Mononuclear cell (primary cell): ENCODE results near the gene BOD1. TPM values are rescaled to one million over a fixed set of nuclear protein-coding genes. Genes with fewer than 3 reads are reported as not detected.

Source experiments
- H3K27me3 ChIP-seq: 2 replicates; pipeline ENCODE4 v1.6.0; 2011; ENCODE audit warnings: low read length, control low read depth; ENCODE audit not compliant: insufficient read depth
- H3K4me1 ChIP-seq: 2 replicates; pipeline ENCODE4 v1.5.1; 2011; ENCODE audit warnings: mild to moderate bottlenecking, low read length, control low read depth; ENCODE audit not compliant: insufficient read depth
- H3K4me3 ChIP-seq: 2 replicates; pipeline ENCODE4 v1.5.1; 2011; ENCODE audit warnings: mild to moderate bottlenecking, low read length, moderate library complexity
- H3K9me3 ChIP-seq: 2 replicates; pipeline ENCODE4 v1.5.1; 2011; ENCODE audit warnings: low read depth, mild to moderate bottlenecking, control low read depth, low read length
- total RNA-seq: library from RNA; depleted of rRNA; stranded (reverse); fragments of >200 nt; gene quantifications from one replicate; pipeline ENCODE4 v1.2.3, GENCODE V29; 2012

The BOD1 gene
- 41.1 TPM for total RNA-seq

DNA sequence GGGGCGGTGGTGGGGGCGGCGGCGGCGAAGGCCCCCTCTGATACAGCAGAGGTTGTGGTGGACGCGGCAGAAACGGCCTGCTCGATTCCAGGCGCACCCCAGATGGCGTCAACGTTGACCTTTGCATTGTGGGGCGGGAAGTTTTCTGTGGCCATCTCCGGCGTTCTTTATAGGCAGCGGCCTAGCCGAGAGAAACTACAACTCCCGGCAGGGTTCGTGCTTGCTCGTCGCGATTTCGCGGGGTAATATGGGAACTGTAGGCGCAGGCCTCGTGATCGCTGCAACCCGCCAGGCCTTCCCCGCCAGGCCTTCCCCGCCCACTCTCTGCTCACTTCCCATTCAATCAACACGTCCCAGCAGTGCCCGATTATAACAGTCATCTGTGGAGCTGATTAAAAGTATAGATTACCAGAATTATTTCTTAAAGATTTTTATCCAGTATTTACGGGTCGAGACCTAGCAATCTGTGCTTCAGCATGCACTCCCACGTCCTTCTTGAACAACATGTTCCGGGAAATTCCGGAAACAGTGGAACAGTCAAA is at the start of gene BOD1:
Gene BOD1, minus strand, starts transcription at position 74 of the 542 bp plus-strand sequence. CDS start 214 bp downstream, outside the sequence.
- Histone ChIP-seq H3K9me3 (no peaks in the 10 kb centered on the region), H3K4me1 (peaks cover 27% of the 10 kb centered on the region), H3K4me3 (peak within 1 kb of the TSS; percentile 65), H3K27me3 (no peaks in the 10 kb centered on the region)

DNA sequence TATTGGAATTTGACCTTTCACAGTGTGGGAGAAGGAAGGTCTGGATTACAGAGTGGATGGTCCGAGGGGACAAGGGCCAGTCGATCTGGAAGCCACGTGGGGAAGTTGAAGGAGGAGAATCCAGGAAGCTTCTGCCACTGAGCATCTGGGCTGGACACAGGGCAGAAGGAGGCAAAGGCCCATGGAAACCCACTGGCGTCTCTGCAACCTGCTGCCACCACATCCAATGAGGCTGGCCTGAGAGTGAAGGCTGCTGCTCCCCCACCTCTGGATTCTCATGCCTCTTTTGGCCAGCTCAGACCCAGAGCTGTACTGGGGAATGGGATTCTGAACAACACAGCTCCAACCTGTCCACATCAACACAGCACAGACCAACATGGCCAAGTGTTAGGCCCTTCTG is 48.9 kb upstream of the BOD1 start:
- H3K9me3 ChIP-seq = no peaks in the 10 kb centered on the region
- H3K27me3 ChIP-seq = no peaks in the 10 kb centered on the region
- H3K4me3 ChIP-seq = no peak overlapping the region
- peaks cover 17% of the 10 kb centered on the region for H3K4me1 ChIP-seq

- Histone ChIP-seq H3K4me3 (no peak overlapping the region), H3K27me3 (no peaks in the 10 kb centered on the region), H3K9me3 (no peaks in the 10 kb centered on the region), H3K4me1 (peaks cover 13% of the 10 kb centered on the region)
Observed at GRCh38 chr5:173664154-173664526, 47.7 kb upstream of the BOD1 start.

DNA sequence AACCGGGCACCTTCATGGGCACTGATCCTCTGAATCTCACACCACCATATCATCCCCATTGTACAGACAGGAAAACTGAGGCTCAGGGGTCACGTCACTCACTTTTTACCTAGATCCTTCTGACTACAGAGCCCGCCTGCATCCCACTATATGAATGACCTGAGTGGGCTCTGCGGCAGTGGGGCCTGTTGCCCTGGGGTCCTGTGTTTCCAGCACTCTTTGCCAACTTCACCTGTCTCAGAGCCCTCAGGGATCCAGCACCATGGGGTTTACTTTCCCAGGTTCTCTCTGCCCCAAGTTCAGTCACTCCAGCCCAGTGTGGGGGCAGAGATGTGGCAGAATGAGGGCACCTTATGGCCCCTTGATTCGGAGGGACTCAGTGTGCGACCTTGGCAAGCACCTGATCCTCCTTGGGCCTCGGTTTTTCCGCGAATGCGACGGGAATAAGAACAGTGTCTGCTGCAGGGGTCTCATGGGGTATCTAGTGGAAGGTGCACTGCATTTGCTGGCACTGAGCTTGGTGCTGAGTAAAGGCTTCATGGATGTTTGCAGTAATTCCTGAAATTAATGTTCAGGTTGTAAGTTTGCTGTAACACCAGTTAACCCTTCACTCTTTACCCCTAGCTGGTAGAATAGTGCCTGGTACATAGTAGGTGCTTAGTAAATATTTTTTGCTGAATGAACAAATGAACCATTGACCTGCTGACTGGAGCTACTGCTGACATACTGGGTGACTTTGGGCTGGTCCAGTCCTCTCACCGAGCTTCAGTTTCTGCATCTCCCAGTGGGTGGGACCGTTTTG is 47.1 kb upstream of the BOD1 start:
- no peak overlapping the region for H3K4me3 ChIP-seq
- H3K4me1 ChIP-seq = peaks cover 13% of the 10 kb centered on the region
- no peaks in the 10 kb centered on the region for H3K27me3 ChIP-seq
- no peaks in the 10 kb centered on the region for H3K9me3 ChIP-seq

- Histone ChIP-seq H3K4me3 (no peak overlapping the region), H3K27me3 (no peaks in the 10 kb centered on the region), H3K9me3 (no peaks in the 10 kb centered on the region), H3K4me1 (peaks cover 13% of the 10 kb centered on the region)
Observed at GRCh38 chr5:173662581-173663351, 46.3 kb upstream of the BOD1 start.

- Histone ChIP-seq H3K4me1 (peaks cover 13% of the 10 kb centered on the region), H3K27me3 (no peaks in the 10 kb centered on the region), H3K4me3 (no peak overlapping the region), H3K9me3 (no peaks in the 10 kb centered on the region)
Observed at GRCh38 chr5:173660481-173661280, 44.2 kb upstream of the BOD1 start.

- peaks cover 10% of the 10 kb centered on the region for H3K4me1 ChIP-seq
- no peaks in the 10 kb centered on the region for H3K9me3 ChIP-seq
- H3K27me3 ChIP-seq = no peaks in the 10 kb centered on the region
- H3K4me3 ChIP-seq = no peak overlapping the region
Observed at GRCh38 chr5:173659423-173659822, 43.0 kb upstream of the BOD1 start.

GRCh38 chr5:173657741-173658356 is 41.4 kb upstream of the BOD1 start:
- Histone ChIP-seq H3K27me3 (no peaks in the 10 kb centered on the region), H3K4me3 (no peak overlapping the region), H3K9me3 (no peaks in the 10 kb centered on the region), H3K4me1 (no peaks in the 10 kb centered on the region)

GRCh38 chr5:173655196-173655797 is 38.8 kb upstream of the BOD1 start:
- Histone ChIP-seq H3K9me3 (peaks cover 7% of the 10 kb centered on the region), H3K27me3 (peaks cover 5% of the 10 kb centered on the region), H3K4me1 (no peaks in the 10 kb centered on the region), H3K4me3 (no peak overlapping the region)

- Histone ChIP-seq H3K4me3 (no peak overlapping the region), H3K4me1 (no peaks in the 10 kb centered on the region), H3K9me3 (peaks cover 7% of the 10 kb centered on the region), H3K27me3 (peaks cover 5% of the 10 kb centered on the region)
Observed at GRCh38 chr5:173653822-173654523, 37.5 kb upstream of the BOD1 start.

- Histone ChIP-seq H3K4me3 (no peak overlapping the region), H3K9me3 (peaks cover 7% of the 10 kb centered on the region), H3K27me3 (peaks cover 5% of the 10 kb centered on the region), H3K4me1 (no peaks in the 10 kb centered on the region)
Observed at GRCh38 chr5:173648308-173648866, 31.9 kb upstream of the BOD1 start.

- no peak overlapping the region for H3K4me3 ChIP-seq
- H3K27me3 ChIP-seq = no peaks in the 10 kb centered on the region
- peaks cover 1% of the 10 kb centered on the region for H3K9me3 ChIP-seq
- H3K4me1 ChIP-seq = no peaks in the 10 kb centered on the region
Observed at GRCh38 chr5:173646692-173647091, 30.2 kb upstream of the BOD1 start.

- Histone ChIP-seq H3K4me3 (no peak overlapping the region), H3K4me1 (no peaks in the 10 kb centered on the region), H3K27me3 (no peaks in the 10 kb centered on the region), H3K9me3 (no peaks in the 10 kb centered on the region)
Observed at GRCh38 chr5:173645890-173646574, 29.6 kb upstream of the BOD1 start.
